HG02938 (cell line): Measurements from ENCODE around the gene CD99L2.

ENCODE experiments used
- ATAC-seq: cut with Tn5 transposase; IDR thresholded peaks from one replicate; pipeline ENCODE4 v1.9.1; 2021; ENCODE audit warnings: mild to moderate bottlenecking, moderate library complexity; ENCODE audit not compliant: unreplicated experiment

CD99L2 gene

GRCh38 chrX:150806827-150807226 is 91.6 kb downstream of the CD99L2 start:
- no peak for ATAC-seq

- no peak for ATAC-seq
Measured at GRCh38 chrX:150805736-150806135, 92.7 kb downstream of the CD99L2 start.

GRCh38 chrX:150792949-150793527 is 105.4 kb downstream of the CD99L2 start:
- ATAC-seq = no peak

- ATAC-seq = peak; percentile 51
Measured at GRCh38 chrX:150790021-150790420, 108.4 kb downstream of the CD99L2 start.

GRCh38 chrX:150781677-150782076 is 116.8 kb downstream of the CD99L2 start:
- ATAC-seq = no peak

GRCh38 chrX:150779385-150779784 is 119.1 kb downstream of the CD99L2 start:
- no peak for ATAC-seq

GRCh38 chrX:150777328-150777992 is 121.0 kb downstream of the CD99L2 start:
- no peak for ATAC-seq

- no peak for ATAC-seq
Measured at GRCh38 chrX:150775569-150776350, 122.7 kb downstream of the CD99L2 start.

GRCh38 chrX:150774798-150775568 is 123.5 kb downstream of the CD99L2 start:
- ATAC-seq = no peak

- no peak for ATAC-seq
Measured at GRCh38 chrX:150773634-150774033, 124.8 kb downstream of the CD99L2 start.

- no peak for ATAC-seq
Measured at GRCh38 chrX:150773117-150773516, 125.4 kb downstream of the CD99L2 start.

- ATAC-seq = no peak
Measured at GRCh38 chrX:150772150-150772970, 126.1 kb downstream of the CD99L2 start.

- ATAC-seq = no peak
Measured at GRCh38 chrX:150771116-150771515, 127.4 kb downstream of the CD99L2 start.

GRCh38 chrX:150770623-150771022 is 127.8 kb downstream of the CD99L2 start:
- ATAC-seq = no peak

GRCh38 chrX:150769408-150769807 is 129.1 kb downstream of the CD99L2 start:
- ATAC-seq = no peak

- ATAC-seq = no peak
Measured at GRCh38 chrX:150768580-150769190, 129.8 kb downstream of the CD99L2 start.

GRCh38 chrX:150768132-150768485 is 130.4 kb downstream of the CD99L2 start:
- no peak for ATAC-seq

- no peak for ATAC-seq
Measured at GRCh38 chrX:150767475-150768131, 130.9 kb downstream of the CD99L2 start.

- ATAC-seq = no peak
Measured at GRCh38 chrX:150767045-150767395, 131.4 kb downstream of the CD99L2 start.
